Upper lobe of right lung (tissue), 1 donor: ENCODE measurements around the gene TUSC2. TPM values are rescaled to one million over a fixed set of nuclear protein-coding genes. Genes with fewer than 3 reads are reported as not detected.
A peak's percentile ranks its signal among the peaks of the same experiment; 100 is the strongest.

ENCODE experiments used
- ATAC-seq: fragments of 200-7000 bp; cut with Tn5 transposase; one replicate; pipeline ENCODE4 v1.9.1; 2020; ENCODE audit warnings: mild to moderate bottlenecking, moderate library complexity
- DNase-seq: peaks from one replicate; pipeline ENCODE4 v3.0.0-alpha.2; 2020
- H3K27ac ChIP-seq: fragments of 200-600 bp; one replicate; pipeline ENCODE4 v1.8.0; 2022
- H3K27me3 ChIP-seq: fragments of 200-600 bp; one replicate; pipeline ENCODE4 v1.8.0; 2022; ENCODE audit warnings: mild to moderate bottlenecking
- H3K36me3 ChIP-seq: fragments of 200-600 bp; one replicate; pipeline ENCODE4 v1.8.0; 2022
- H3K4me1 ChIP-seq: fragments of 200-600 bp; one replicate; pipeline ENCODE4 v1.8.0; 2022
- H3K4me3 ChIP-seq: fragments of 200-600 bp; one replicate; pipeline ENCODE4 v1.8.0; 2022; ENCODE audit warnings: mild to moderate bottlenecking
- H3K9me3 ChIP-seq: fragments of 200-600 bp; one replicate; pipeline ENCODE4 v1.8.0; 2022
- intact Hi-C: fragments of 100-400 bp; cut with DNase I; formaldehyde crosslinking; loops from one replicate; pipeline ENCODE4 v1.11.0; 2022
- total RNA-seq: library from RNA; stranded (reverse); fragmentation: NEBNext Ultra II Directional; extraction: Animal tissue kit (Norgen Biotek cat#: 25700); gene quantifications from one replicate; pipeline ENCODE4 v1.2.1, GENCODE V29; 2021
- TF ChIP-seq, protein P1 (sequence below): fragments of 200-600 bp; IDR thresholded peaks from one replicate; pipeline ENCODE4 v1.8.0; 2022; ENCODE audit warnings: antibody characterized with exemption
- donor health status: DM: no; HTN: yes; CAD: no; lungs with severe emphysema.

TUSC2 gene
- total RNA-seq, 1 donor from 2014 or later, result 29.2 TPM

DNA sequence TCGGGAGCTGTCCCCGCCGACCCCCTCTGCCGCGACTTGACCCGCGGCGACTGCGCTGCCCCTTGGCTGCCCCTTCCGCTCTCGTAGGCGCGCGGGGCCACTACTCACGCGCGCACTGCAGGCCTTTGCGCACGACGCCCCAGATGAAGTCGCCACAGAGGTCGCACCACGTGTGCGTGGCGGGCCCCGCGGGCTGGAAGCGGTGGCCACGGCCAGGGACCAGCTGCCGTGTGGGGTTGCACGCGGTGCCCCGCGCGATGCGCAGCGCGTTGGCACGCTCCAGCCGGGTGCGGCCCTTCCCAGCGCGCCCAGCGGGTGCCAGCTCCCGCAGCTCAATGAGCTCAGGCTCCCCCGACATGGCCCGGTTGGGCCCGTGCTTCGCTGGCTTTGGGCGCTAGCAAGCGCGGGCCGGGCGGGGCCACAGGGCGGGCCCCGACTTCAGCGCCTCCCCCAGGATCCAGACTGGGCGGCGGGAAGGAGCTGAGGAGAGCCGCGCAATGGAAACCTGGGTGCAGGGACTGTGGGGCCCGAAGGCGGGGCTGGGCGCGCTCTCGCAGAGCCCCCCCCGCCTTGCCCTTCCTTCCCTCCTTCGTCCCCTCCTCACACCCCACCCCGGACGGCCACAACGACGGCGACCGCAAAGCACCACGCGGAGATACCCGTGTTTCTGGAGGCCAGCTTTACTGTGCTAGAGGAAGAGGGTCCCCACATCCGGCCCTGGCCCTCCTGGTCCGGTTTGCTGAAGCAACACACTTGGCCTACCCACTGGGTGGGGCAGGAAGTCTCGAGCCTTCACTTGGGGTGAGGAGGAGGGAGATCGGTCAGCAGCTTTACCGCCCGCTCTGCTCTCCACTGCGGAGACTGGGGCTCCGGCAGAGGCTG is 12.7 kb upstream of the TUSC2 start, which contains the start of gene RASSF1:
Gene RASSF1 (minus strand): TSS at position 389 of the 882 bp plus-strand sequence. CDS start 31 bp downstream, at position 358.
- TF ChIP-seq, protein P1, sequence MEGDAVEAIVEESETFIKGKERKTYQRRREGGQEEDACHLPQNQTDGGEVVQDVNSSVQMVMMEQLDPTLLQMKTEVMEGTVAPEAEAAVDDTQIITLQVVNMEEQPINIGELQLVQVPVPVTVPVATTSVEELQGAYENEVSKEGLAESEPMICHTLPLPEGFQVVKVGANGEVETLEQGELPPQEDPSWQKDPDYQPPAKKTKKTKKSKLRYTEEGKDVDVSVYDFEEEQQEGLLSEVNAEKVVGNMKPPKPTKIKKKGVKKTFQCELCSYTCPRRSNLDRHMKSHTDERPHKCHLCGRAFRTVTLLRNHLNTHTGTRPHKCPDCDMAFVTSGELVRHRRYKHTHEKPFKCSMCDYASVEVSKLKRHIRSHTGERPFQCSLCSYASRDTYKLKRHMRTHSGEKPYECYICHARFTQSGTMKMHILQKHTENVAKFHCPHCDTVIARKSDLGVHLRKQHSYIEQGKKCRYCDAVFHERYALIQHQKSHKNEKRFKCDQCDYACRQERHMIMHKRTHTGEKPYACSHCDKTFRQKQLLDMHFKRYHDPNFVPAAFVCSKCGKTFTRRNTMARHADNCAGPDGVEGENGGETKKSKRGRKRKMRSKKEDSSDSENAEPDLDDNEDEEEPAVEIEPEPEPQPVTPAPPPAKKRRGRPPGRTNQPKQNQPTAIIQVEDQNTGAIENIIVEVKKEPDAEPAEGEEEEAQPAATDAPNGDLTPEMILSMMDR, result no peak
- Histone ChIP-seq H3K27ac (peak within 1 kb of the TSS; percentile 96), H3K4me1 (peaks cover 47% of the 10 kb centered on the region), H3K36me3 (no peaks in the 10 kb centered on the region), H3K27me3 (no peaks in the 10 kb centered on the region), H3K9me3 (no peaks in the 10 kb centered on the region), H3K4me3 (peak within 1 kb of the TSS; percentile 95)
- ATAC-seq (peak; percentile 61), DNase-seq (peak; percentile 89)
- intact Hi-C loops, result no loop called here

DNA sequence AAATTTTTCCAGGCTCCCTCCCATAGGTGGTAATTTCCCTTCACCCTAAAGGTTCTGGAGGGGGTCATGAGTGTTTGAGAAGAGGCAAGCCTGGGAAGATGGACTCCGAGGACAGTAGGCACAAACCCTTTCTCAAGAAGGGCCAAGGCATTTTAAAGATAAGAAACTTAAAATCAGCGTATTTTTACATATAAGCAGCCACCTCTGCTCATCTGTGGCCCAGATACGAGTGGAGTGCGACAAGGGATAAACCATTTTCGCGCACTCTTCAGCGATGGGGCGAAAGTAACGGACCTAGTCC is 12.1 kb upstream of the TUSC2 start:
- H3K4me3 ChIP-seq, result peak overlapping the region; percentile 95
- TF ChIP-seq, protein P1, result no peak
- H3K27me3 ChIP-seq, result no peaks in the 10 kb centered on the region
- peaks cover 47% of the 10 kb centered on the region for H3K4me1 ChIP-seq
- H3K27ac ChIP-seq, result peak overlapping the region; percentile 96
- intact Hi-C loops, result no loop called here
- no peak for DNase-seq
- no peak for ATAC-seq
- H3K36me3 ChIP-seq, result no peaks in the 10 kb centered on the region
- no peaks in the 10 kb centered on the region for H3K9me3 ChIP-seq

DNA sequence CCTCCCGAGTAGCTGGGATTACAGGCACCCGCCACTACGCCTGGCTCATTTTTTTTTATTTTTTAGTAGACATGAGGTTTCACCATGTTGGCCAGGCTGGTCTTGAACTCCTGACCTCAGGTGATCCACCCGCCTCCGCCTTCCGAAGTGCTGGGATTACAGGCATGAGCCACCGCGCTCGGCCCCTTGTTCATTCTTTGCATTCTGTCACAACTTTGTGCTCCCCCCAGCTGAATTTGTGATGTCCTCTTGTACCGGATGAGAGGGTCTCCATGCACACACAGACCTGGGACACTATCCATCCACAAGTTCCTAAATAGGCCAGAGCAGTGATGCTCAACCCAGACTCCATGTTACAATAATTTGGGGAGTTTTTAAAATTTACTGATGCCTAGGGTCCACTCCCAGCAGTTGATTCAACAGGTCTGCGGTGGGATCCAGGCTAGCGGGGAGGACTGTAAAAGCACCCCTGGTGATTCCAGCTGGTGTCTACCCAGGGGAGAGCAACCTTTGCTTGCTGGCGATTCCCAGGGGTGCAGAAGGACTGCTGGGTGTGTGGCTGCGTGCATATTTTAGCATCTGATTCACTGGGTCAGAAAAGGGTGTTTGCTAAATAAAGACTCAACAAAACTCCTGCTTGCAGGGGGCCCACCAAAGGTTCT is 11.6 kb upstream of the TUSC2 start:
- intact Hi-C loops, result no loop called here

DNA sequence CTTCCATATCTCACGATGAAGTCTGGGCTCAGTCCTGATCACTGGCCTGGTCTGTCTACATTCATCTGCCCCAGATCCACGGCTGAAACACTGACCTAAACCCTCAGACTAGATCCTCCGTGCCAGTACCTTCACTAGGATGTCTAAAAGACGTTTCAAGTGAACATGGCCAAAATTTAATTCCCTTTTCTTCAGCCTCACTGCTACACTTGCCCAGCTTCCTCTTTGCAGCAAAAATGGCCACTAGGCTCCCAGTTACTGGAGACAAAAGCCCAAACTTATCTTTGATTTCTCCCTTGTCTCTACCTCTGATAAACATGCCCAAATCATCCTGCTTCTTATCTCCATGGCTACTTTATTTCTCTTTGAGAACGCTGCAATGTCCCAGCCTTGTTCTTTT is 10.9 kb upstream of the TUSC2 start:
- Histone ChIP-seq H3K36me3 (no peaks in the 10 kb centered on the region), H3K27ac (peak overlapping the region; percentile 96), H3K9me3 (no peaks in the 10 kb centered on the region), H3K27me3 (no peaks in the 10 kb centered on the region), H3K4me3 (peak overlapping the region; percentile 95), H3K4me1 (peaks cover 56% of the 10 kb centered on the region)
- DNase-seq (no peak), ATAC-seq (no peak)
- intact Hi-C loops, result no loop called here
- TF ChIP-seq, protein P1, result no peak

More for the DNA sequence above, 11.6 kb upstream of the TUSC2 start:
- DNase-seq (no peak), ATAC-seq (no peak)
- TF ChIP-seq, protein P1, result no peak
- H3K27me3 ChIP-seq, result no peaks in the 10 kb centered on the region
- H3K4me3 ChIP-seq, result peak overlapping the region; percentile 95
- H3K4me1 ChIP-seq, result peaks cover 50% of the 10 kb centered on the region
- peak overlapping the region; percentile 96 for H3K27ac ChIP-seq
- no peaks in the 10 kb centered on the region for H3K9me3 ChIP-seq
- no peaks in the 10 kb centered on the region for H3K36me3 ChIP-seq

DNA sequence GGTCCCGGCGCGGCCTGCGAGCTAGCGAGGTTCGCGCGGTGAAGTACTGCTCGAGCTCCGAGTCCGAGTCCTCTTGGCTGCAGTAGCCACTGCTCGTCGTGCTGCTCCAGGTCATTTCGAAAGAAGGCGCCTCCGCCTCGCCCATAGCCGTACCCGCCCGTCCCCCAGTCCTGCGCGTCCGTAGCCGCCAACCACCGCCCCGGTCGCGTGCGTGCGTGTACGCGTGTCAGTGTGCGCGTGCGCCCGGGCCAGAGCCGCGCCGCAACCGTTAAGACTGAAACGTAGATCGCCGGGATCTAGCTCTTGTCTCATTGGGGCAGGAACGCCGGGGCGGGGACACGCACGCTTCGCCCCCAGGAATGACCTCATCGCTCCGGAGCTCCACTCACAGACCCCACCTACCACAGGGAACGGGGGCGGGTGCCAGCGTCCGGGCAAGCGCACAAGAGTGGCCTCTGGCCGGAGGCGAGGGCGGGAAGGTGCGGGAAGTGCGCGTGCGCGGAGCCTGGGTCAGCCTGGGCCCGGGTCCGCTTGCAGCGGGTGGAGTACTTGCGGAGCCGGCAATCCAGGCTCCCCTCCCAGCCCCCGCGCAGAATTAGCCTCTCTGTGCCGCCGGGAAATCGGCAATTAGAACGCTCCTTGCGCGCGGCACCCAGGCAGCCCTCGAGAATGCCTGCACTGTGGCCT is 9.3 kb upstream of the TUSC2 start:
- Histone ChIP-seq H3K4me3 (peak overlapping the region; percentile 95), H3K27ac (peak overlapping the region; percentile 96), H3K4me1 (peaks cover 60% of the 10 kb centered on the region), H3K36me3 (no peaks in the 10 kb centered on the region), H3K27me3 (no peaks in the 10 kb centered on the region), H3K9me3 (no peaks in the 10 kb centered on the region)
- DNase-seq, result peak; percentile 100
- intact Hi-C loops, result no loop called here
- ATAC-seq, result peak; percentile 90
- TF ChIP-seq, protein P1, result no peak
